Measurements from ENCODE around the gene CD4.

Gene CD4

GRCh38 chr12:6813363-6813762 lies 24.0 kb downstream of the CD4 start:
- no peak for DNase-seq (ENCODE audit: low read depth in 2 of 2)

- no peak for DNase-seq (ENCODE audit: low read depth in 2 of 2)
These were observed 27.3 kb downstream of the CD4 start for GRCh38 chr12:6816598-6816997.

DNA sequence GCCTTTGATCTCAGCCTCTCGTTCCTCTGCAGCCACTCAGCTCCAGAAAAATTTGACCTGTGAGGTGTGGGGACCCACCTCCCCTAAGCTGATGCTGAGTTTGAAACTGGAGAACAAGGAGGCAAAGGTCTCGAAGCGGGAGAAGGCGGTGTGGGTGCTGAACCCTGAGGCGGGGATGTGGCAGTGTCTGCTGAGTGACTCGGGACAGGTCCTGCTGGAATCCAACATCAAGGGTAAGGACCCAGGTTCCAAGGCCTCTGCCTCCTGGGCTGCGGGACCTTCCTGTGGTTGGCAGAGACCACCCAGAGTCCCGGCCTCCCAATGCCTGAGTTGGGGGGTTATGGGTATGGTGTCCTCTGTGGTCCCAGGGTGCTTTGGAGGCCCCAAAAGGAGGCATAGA lies 27.8 kb downstream of the CD4 start:
- DNase-seq (ENCODE audit: low read depth in 2 of 2), result no peak

GRCh38 chr12:6817662-6818157 lies 28.4 kb downstream of the CD4 start:
- DNase-seq (ENCODE audit: low read depth in 2 of 2), result no peak

- no peak for DNase-seq (ENCODE audit: low read depth in 2 of 2)
These were observed 28.9 kb downstream of the CD4 start for GRCh38 chr12:6818222-6818621.

DNA sequence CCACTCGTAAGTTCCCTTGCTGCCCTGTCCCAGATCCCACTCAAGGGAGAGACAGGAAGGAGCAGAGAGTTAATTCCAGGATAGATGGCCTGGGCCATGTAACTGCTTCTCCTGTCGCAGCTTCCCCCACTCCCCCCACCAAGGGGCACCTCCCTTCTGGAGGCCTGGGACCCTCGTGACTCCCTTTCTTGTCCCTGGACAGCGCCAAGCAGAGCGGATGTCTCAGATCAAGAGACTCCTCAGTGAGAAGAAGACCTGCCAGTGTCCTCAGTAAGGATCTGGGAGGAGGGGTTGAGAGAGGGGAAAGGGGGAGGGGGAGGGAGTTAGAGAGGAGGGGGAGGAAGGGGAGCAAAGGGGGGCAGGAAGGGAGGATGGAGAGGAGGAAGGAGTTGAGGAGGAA lies 29.3 kb downstream of the CD4 start:
- no peak for DNase-seq (ENCODE audit: low read depth in 2 of 2)

GRCh38 chr12:6819106-6820030 lies 30.0 kb downstream of the CD4 start:
- no peak for DNase-seq (ENCODE audit: low read depth in 2 of 2)

GRCh38 chr12:6820166-6820565 lies 30.8 kb downstream of the CD4 start:
- DNase-seq (ENCODE audit: low read depth in 2 of 2), result no peak

GRCh38 chr12:6821591-6822425 lies 32.5 kb downstream of the CD4 start, which contains the start of gene GPR162:
TSS of gene GPR162 (plus strand) at chr12:6821821. CDS start at chr12:6823899, 2,078 bp downstream.
- no peak for DNase-seq (ENCODE audit: low read depth in 2 of 2)

GRCh38 chr12:6822426-6823135 lies 33.3 kb downstream of the CD4 start:
- DNase-seq (ENCODE audit: low read depth in 2 of 2), result no peak

GRCh38 chr12:6823182-6824084 lies 34.1 kb downstream of the CD4 start:
- no peak for DNase-seq (ENCODE audit: low read depth in 2 of 2)

DNA sequence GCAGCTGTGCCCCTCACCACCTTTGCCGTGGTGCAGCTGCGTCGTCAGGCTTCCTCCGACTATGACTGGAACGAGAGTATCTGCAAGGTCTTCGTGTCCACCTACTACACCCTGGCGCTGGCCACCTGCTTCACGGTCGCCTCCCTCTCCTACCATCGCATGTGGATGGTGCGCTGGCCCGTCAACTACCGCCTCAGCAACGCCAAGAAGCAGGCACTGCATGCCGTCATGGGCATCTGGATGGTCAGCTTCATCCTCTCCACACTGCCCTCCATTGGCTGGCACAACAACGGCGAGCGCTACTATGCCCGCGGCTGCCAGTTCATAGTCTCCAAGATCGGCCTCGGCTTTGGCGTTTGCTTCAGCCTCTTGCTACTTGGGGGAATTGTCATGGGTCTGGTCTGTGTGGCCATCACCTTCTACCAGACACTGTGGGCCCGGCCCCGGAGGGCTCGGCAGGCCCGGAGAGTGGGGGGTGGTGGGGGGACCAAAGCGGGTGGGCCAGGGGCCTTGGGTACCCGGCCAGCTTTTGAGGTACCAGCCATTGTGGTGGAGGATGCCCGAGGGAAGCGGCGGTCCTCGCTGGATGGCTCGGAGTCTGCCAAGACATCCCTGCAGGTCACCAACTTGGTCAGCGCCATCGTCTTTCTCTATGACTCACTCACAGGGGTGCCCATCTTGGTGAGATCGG lies 34.9 kb downstream of the CD4 start:
- no peak for DNase-seq (ENCODE audit: low read depth in 2 of 2)

DNA sequence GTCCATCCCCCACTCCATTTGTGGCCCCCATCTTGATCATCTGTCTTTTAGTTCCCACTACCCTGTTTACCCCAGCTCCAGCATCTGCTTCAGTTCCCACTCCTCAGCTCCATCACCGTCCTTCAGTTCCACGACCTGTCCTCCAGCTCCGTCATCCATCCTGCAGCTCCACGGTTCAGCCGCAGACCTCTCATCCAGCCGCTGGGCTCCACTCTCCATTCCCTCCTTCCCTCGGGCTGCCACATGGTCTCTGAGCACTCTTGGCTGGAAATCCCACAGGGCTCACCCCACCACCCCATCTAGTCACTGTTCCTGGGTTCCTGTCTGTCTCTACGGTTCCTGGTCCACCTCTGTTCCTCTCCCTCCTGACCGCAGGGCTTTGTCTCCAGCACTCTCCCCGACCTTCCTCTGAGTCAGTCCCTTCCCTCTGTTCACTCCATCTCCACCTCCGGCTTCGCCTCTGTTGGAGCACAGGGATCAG lies 35.6 kb downstream of the CD4 start:
- DNase-seq (ENCODE audit: low read depth in 2 of 2), result no peak

DNA sequence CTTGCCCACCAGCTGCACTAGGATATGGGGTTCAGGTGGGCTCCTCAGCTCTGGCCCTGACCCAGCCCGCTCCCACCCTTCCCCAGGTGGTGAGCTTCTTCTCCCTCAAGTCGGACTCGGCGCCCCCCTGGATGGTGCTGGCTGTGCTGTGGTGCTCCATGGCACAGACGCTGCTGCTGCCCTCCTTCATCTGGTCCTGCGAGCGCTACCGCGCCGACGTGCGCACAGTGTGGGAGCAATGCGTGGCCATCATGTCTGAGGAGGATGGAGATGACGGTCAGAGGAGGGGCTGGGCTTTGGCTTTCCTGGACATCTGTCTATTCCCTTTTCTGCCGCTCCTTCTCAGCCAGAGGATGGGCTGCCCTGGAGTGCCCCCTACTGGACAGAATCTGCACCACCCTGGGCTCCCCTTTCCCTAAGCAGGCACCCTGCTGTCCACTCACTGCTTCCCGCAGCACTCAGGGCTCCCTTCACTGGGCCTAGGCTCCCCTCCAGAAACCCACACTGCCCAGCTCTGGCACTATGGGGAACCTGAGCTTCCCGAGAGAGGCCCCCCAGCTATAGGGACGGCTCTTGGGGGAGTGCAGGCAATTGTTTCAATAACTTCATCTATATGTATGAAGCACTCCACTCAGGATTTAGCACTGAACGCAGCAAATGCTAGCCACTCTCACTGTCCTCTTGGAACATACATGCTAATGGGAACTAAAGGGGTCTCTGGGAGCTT lies 36.2 kb downstream of the CD4 start:
- peak; percentile 77 to 89 for DNase-seq (ENCODE audit: low read depth in 2 of 2)

- DNase-seq (ENCODE audit: low read depth in 2 of 2), result no peak
These were observed 36.9 kb downstream of the CD4 start for GRCh38 chr12:6826125-6826733.

DNA sequence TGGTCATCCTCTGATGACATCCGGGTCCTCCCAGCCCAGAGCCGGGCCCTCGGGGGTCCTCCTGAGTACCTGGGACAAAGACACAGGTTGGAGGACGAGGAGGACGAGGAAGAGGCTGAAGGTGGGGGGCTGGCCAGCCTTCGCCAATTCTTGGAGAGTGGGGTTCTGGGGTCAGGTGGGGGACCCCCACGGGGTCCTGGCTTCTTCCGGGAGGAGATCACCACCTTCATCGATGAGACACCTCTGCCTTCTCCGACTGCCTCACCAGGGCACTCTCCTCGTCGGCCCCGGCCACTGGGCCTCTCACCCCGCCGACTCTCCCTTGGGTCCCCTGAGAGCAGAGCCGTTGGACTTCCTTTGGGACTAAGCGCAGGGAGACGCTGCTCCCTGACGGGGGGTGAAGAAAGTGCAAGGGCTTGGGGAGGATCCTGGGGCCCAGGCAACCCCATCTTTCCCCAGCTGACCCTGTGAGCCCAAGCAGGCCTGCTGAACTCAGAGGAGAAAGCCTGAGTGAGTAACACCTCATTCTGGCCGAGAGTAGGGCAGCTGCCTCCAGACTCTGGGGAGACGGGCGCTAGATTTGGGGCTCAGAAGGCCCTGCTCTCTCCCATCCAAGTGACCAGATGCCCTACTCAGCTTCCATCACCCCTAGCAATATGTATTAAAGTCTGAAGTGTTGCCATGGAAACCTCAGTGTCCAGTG lies 37.6 kb downstream of the CD4 start:
- DNase-seq (ENCODE audit: low read depth in 2 of 2), result no peak

DNA sequence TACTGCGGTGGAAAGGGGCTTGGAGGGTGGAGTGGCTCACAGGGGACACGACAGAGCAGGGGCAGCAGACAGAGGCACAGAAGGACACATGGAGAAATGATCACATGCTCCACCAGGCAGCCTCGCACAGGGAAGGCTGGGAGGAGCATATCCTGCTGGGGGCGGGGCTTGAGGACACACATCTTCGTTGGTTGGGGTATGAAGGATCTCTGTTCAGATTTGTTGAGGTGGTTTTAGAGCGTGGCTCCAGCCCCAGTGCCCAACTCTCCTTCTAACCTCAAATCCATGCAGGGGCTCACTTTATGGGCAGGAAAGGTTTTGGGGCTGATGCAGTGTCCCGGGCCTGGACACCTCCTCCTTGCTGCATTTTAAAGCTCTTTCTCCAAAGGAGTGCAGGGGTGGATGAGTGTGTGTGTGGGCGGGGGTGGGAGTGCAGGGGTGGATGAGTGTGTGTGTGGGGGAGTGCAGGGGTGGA lies 38.1 kb downstream of the CD4 start:
- peak; percentile 61 to 66 for DNase-seq (ENCODE audit: low read depth in 2 of 2)

Data from stimulated activated CD4-positive, alpha-beta T cell treated with anti-CD3 and anti-CD28 coated beads, Interleukin-4, amount 100 ng/mL, for 48 hours (primary cell).